NK-92 (cell line): ENCODE results near the gene ANXA4.

Experiments
- DNase-seq: peaks from one replicate; lab custom pipeline; 2025; ENCODE audit not compliant: unreplicated experiment; lab: John Stamatoyannopoulos, UW

ANXA4 gene

GRCh38 chr2:69776886-69777785, 35.2 kb downstream of the ANXA4 start:
- DNase-seq = no peak

GRCh38 chr2:69777786-69778105, 35.8 kb downstream of the ANXA4 start:
- DNase-seq = no peak

GRCh38 chr2:69779258-69780001, 37.5 kb downstream of the ANXA4 start:
- DNase-seq = no peak

- DNase-seq = no peak
These were observed 39.0 kb downstream of the ANXA4 start for GRCh38 chr2:69780921-69781320.

GRCh38 chr2:69781321-69782248, 39.7 kb downstream of the ANXA4 start:
- no peak for DNase-seq

- DNase-seq = no peak
These were observed 42.3 kb downstream of the ANXA4 start for GRCh38 chr2:69784228-69784627.

- DNase-seq = no peak
These were observed 43.4 kb downstream of the ANXA4 start for GRCh38 chr2:69785358-69785757.

- no peak for DNase-seq
These were observed 44.2 kb downstream of the ANXA4 start for GRCh38 chr2:69786052-69786560.

GRCh38 chr2:69789175-69789721, 47.3 kb downstream of the ANXA4 start:
- no peak for DNase-seq

- no peak for DNase-seq
These were observed 48.1 kb downstream of the ANXA4 start for GRCh38 chr2:69789772-69790600.

GRCh38 chr2:69790601-69790959, 48.6 kb downstream of the ANXA4 start:
- no peak for DNase-seq

GRCh38 chr2:69791045-69791444, 49.1 kb downstream of the ANXA4 start:
- DNase-seq = no peak

GRCh38 chr2:69796174-69796573, 54.2 kb downstream of the ANXA4 start:
- DNase-seq = no peak

- DNase-seq = no peak
These were observed 55.3 kb downstream of the ANXA4 start for GRCh38 chr2:69797235-69797634.

GRCh38 chr2:69797836-69798289, 55.9 kb downstream of the ANXA4 start:
- no peak for DNase-seq

GRCh38 chr2:69798290-69798908, 56.5 kb downstream of the ANXA4 start:
- no peak for DNase-seq

- no peak for DNase-seq
These were observed 57.1 kb downstream of the ANXA4 start for GRCh38 chr2:69798909-69799526.

GRCh38 chr2:69801745-69802290, 59.9 kb downstream of the ANXA4 start:
- DNase-seq = no peak
